HG03354 (cell line): Measurements from ENCODE around the gene DNAJC24.
"Not testable (repeated sequence)": the region's sequence is repeated elsewhere in the genome, so short reads cannot be mapped to it uniquely, and the experiment has no call there.

Experiments
- ATAC-seq: cut with Tn5 transposase; IDR thresholded peaks from one replicate; pipeline ENCODE4 v1.9.1; 2021; ENCODE audit warnings: mild to moderate bottlenecking; ENCODE audit not compliant: unreplicated experiment, poor library complexity, severe bottlenecking

Gene DNAJC24

GRCh38 chr11:31369348-31370329 lies at the start of gene DNAJC24, which contains the start of gene DCDC1:
TSS of gene DNAJC24 (plus strand) at chr11:31369860. CDS start at chr11:31370749, 889 bp downstream.
TSS of gene DCDC1 (minus strand) at chr11:31369739. CDS start at chr11:31328280, 41,459 bp downstream.
- ATAC-seq: peak; percentile 97

GRCh38 chr11:31321494-31321893 lies 48.2 kb upstream of the DNAJC24 start:
- ATAC-seq: not testable (repeated sequence)

- ATAC-seq: no peak
Observed at GRCh38 chr11:31323145-31323544, 46.5 kb upstream of the DNAJC24 start.

GRCh38 chr11:31325160-31325559 lies 44.5 kb upstream of the DNAJC24 start:
- no peak for ATAC-seq

- peak; percentile 71 for ATAC-seq
Observed at GRCh38 chr11:31326470-31327148, 43.1 kb upstream of the DNAJC24 start.

GRCh38 chr11:31327417-31327816 lies 42.2 kb upstream of the DNAJC24 start:
- ATAC-seq: no peak

GRCh38 chr11:31328697-31329096 lies 41.0 kb upstream of the DNAJC24 start:
- no peak for ATAC-seq

GRCh38 chr11:31337806-31338205 lies 31.9 kb upstream of the DNAJC24 start:
- ATAC-seq: no peak

GRCh38 chr11:31340903-31341572 lies 28.6 kb upstream of the DNAJC24 start:
- ATAC-seq: peak; percentile 57

GRCh38 chr11:31351168-31351567 lies 18.5 kb upstream of the DNAJC24 start:
- ATAC-seq: no peak

GRCh38 chr11:31355131-31355530 lies 14.5 kb upstream of the DNAJC24 start:
- ATAC-seq: no peak

- ATAC-seq: no peak
Observed at GRCh38 chr11:31355817-31356216, 13.8 kb upstream of the DNAJC24 start.

- ATAC-seq: no peak
Observed at GRCh38 chr11:31361743-31362142, 7.9 kb upstream of the DNAJC24 start.

GRCh38 chr11:31366795-31367194 lies 2.9 kb upstream of the DNAJC24 start:
- ATAC-seq: no peak

GRCh38 chr11:31375879-31376278 lies 6.2 kb downstream of the DNAJC24 start:
- no peak for ATAC-seq

- no peak for ATAC-seq
Observed at GRCh38 chr11:31383116-31383515, 13.5 kb downstream of the DNAJC24 start.

- no peak for ATAC-seq
Observed at GRCh38 chr11:31387379-31387778, 17.7 kb downstream of the DNAJC24 start.

GRCh38 chr11:31397239-31397834 lies 27.7 kb downstream of the DNAJC24 start:
- ATAC-seq: peak; percentile 53

- ATAC-seq: no peak
Observed at GRCh38 chr11:31404614-31405013, 35.0 kb downstream of the DNAJC24 start.

GRCh38 chr11:31408201-31408600 lies 38.5 kb downstream of the DNAJC24 start:
- no peak for ATAC-seq
